HG02870 (cell line): ENCODE measurements around the gene CELF2.
A peak's percentile ranks its signal among the peaks of the same experiment; 100 is the strongest.
"Not testable (repeated sequence)": the region's sequence is repeated elsewhere in the genome, so short reads cannot be mapped to it uniquely, and the experiment has no call there.

Source experiments
- ATAC-seq: cut with Tn5 transposase; IDR thresholded peaks from one replicate; pipeline ENCODE4 v1.9.1; 2021; ENCODE audit warnings: mild to moderate bottlenecking, moderate library complexity; ENCODE audit not compliant: unreplicated experiment

Gene CELF2

GRCh38 chr10:11017570-11018431 is at the start of gene CELF2:
TSS of gene CELF2 (plus strand) at chr10:11017872. CDS start at chr10:11018090, 218 bp downstream.
- peak; percentile 75 for ATAC-seq

- no peak for ATAC-seq
Observed at GRCh38 chr10:10968257-10968588, 49.4 kb upstream of the CELF2 start.

GRCh38 chr10:10973310-10973709 is 44.4 kb upstream of the CELF2 start:
- no peak for ATAC-seq

GRCh38 chr10:10975647-10976046 is 42.0 kb upstream of the CELF2 start:
- no peak for ATAC-seq

GRCh38 chr10:10976652-10977051 is 41.0 kb upstream of the CELF2 start:
- no peak for ATAC-seq

- no peak for ATAC-seq
Observed at GRCh38 chr10:10977226-10977956, 40.3 kb upstream of the CELF2 start.

- no peak for ATAC-seq
Observed at GRCh38 chr10:10977978-10978377, 39.7 kb upstream of the CELF2 start.

- ATAC-seq: no peak
Observed at GRCh38 chr10:10985361-10985760, 32.3 kb upstream of the CELF2 start.

GRCh38 chr10:10986606-10987005 is 31.1 kb upstream of the CELF2 start:
- no peak for ATAC-seq

- no peak for ATAC-seq
Observed at GRCh38 chr10:10987111-10987510, 30.6 kb upstream of the CELF2 start.

- ATAC-seq: no peak
Observed at GRCh38 chr10:10989669-10990068, 28.0 kb upstream of the CELF2 start.

- no peak for ATAC-seq
Observed at GRCh38 chr10:10991144-10991543, 26.5 kb upstream of the CELF2 start.

- ATAC-seq: no peak
Observed at GRCh38 chr10:10992072-10992471, 25.6 kb upstream of the CELF2 start.

GRCh38 chr10:10992961-10993714 is 24.5 kb upstream of the CELF2 start:
- no peak for ATAC-seq

- no peak for ATAC-seq
Observed at GRCh38 chr10:10993785-10994184, 23.9 kb upstream of the CELF2 start.

- no peak for ATAC-seq
Observed at GRCh38 chr10:10994360-10994759, 23.3 kb upstream of the CELF2 start.

GRCh38 chr10:10995120-10995519 is 22.6 kb upstream of the CELF2 start:
- ATAC-seq: no peak

- ATAC-seq: no peak
Observed at GRCh38 chr10:10996966-10997620, 20.6 kb upstream of the CELF2 start.

GRCh38 chr10:10999501-10999900 is 18.2 kb upstream of the CELF2 start:
- ATAC-seq: not testable (repeated sequence)

- ATAC-seq: no peak
Observed at GRCh38 chr10:11002485-11002884, 15.2 kb upstream of the CELF2 start.

- no peak for ATAC-seq
Observed at GRCh38 chr10:11002916-11003315, 14.8 kb upstream of the CELF2 start.
